Ishikawa (cell line): Measurements from ENCODE around the gene IL17RC.

Source experiments
- CEBPB ChIP-seq: IDR thresholded peaks from 2 replicates; pipeline ENCODE4 v1.6.1; 2012
- CREB1 ChIP-seq: IDR thresholded peaks from 2 replicates; pipeline ENCODE4 v1.6.1; 2012; ENCODE audit warnings: low read depth
- EGR1 ChIP-seq: IDR thresholded peaks from 2 replicates; pipeline ENCODE4 v1.6.1; 2012
- EP300 ChIP-seq: IDR thresholded peaks from 2 replicates; pipeline ENCODE4 v1.6.1; 2012; ENCODE audit warnings: borderline replicate concordance
- FOXM1 ChIP-seq: IDR thresholded peaks from 2 replicates; pipeline ENCODE4 v1.6.1; 2012; ENCODE audit warnings: low read depth, borderline replicate concordance
- MAX ChIP-seq: IDR thresholded peaks from 2 replicates; pipeline ENCODE4 v1.6.1; 2012
- NFIC ChIP-seq: IDR thresholded peaks from 2 replicates; pipeline ENCODE4 v1.6.1; 2012
- RAD21 ChIP-seq: IDR thresholded peaks from 2 replicates; pipeline ENCODE4 v1.6.1; 2012; ENCODE audit warnings: low read depth
- REST ChIP-seq: IDR thresholded peaks from 2 replicates; pipeline ENCODE4 v1.6.1; 2012; ENCODE audit warnings: low read depth, mild to moderate bottlenecking
- TAF1 ChIP-seq: IDR thresholded peaks from 2 replicates; pipeline ENCODE4 v1.6.1; 2012; ENCODE audit warnings: low read depth, mild to moderate bottlenecking
- TCF12 ChIP-seq: IDR thresholded peaks from 2 replicates; pipeline ENCODE4 v1.6.1; 2012; ENCODE audit warnings: low read depth
- TEAD4 ChIP-seq: IDR thresholded peaks from 2 replicates; pipeline ENCODE4 v1.6.1; 2012
- USF1 ChIP-seq: IDR thresholded peaks from 2 replicates; pipeline ENCODE4 v1.6.1; 2012
- YY1 ChIP-seq: IDR thresholded peaks from 2 replicates; pipeline ENCODE4 v1.6.1; 2012; ENCODE audit warnings: low read depth
- ZBTB7A ChIP-seq: IDR thresholded peaks from 2 replicates; pipeline ENCODE4 v1.6.1; 2012; ENCODE audit warnings: low read depth

IL17RC gene

GRCh38 chr3:9947025-9947995 is 30.4 kb downstream of the IL17RC start:
- TF ChIP-seq TEAD4 (no peak), TAF1 (no peak), REST (no peak), TCF12 (peak; percentile 49), EGR1 (no peak), RAD21 (peak; percentile 34; the same call in 1 of the 2 replicates), YY1 (peak; percentile 35; the same call in 1 of the 2 replicates), CEBPB (no peak), EP300 (no peak), MAX (peak; percentile 97), USF1 (peak; percentile 66), NFIC (peak; percentile 37; the same call in 1 of the 2 replicates), ZBTB7A (no peak), CREB1 (no peak), FOXM1 (no peak)

- TF ChIP-seq NFIC (no peak), TCF12 (no peak), RAD21 (no peak), CREB1 (no peak), EP300 (no peak), FOXM1 (no peak), TEAD4 (no peak), YY1 (no peak), EGR1 (no peak)
Measured at GRCh38 chr3:9948586-9948985, 31.7 kb downstream of the IL17RC start.

- TF ChIP-seq USF1 (no peak), TEAD4 (no peak), REST (no peak), TAF1 (no peak), NFIC (no peak), EGR1 (no peak), RAD21 (no peak), CREB1 (no peak), TCF12 (no peak), MAX (no peak)
Measured at GRCh38 chr3:9949115-9949514, 32.2 kb downstream of the IL17RC start.

GRCh38 chr3:9949626-9950025 is 32.7 kb downstream of the IL17RC start:
- TF ChIP-seq USF1 (no peak), RAD21 (no peak)

GRCh38 chr3:9951126-9951525 is 34.2 kb downstream of the IL17RC start:
- TF ChIP-seq REST = no peak
- no peak for TF ChIP-seq TCF12
- no peak for TF ChIP-seq TAF1
- no peak for TF ChIP-seq CEBPB
- no peak for TF ChIP-seq RAD21
- TF ChIP-seq ZBTB7A = no peak
- TF ChIP-seq CREB1 = no peak
- TF ChIP-seq TEAD4 = no peak
- TF ChIP-seq EGR1 = no peak
- TF ChIP-seq NFIC = no peak
- TF ChIP-seq EP300 = no peak
- TF ChIP-seq MAX = no peak
- TF ChIP-seq FOXM1 = no peak
- no peak for TF ChIP-seq USF1
- TF ChIP-seq YY1 = no peak
